Measurements from ENCODE around the gene CAMKMT. TPM values are rescaled to one million over a fixed set of nuclear protein-coding genes. Genes with fewer than 3 reads are reported as not detected.

The CAMKMT gene
- total RNA-seq, 2 experiments from 2014 or later: 12.1 to 14.1 TPM

GRCh38 chr2:44638649-44639048 lies 276.9 kb downstream of the CAMKMT start:
- POLR2A ChIA-PET: no interaction called here
- Mint-ChIP-seq H3K4me3 (no peak overlapping the region), H3K9me3 (no peaks in the 10 kb centered on the region)

DNA sequence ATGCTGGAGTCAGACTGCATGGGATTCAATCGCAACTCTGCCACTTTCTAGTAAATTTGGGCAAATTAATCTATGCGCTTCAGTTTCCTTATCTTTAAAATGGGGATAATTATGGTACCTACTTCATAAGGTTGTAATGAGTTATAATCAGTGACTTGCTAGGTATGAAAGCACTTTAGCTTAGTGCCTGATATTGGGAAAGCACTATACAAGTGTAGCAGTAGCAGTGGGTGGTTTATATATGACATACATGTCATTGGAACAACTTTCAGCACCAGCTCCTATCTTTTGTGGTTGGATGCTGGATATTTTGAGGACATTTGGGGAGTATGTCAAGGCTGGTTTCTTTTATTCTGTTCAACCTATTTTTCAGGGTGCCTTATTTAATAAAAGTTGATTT lies 277.7 kb downstream of the CAMKMT start:
- no peaks in the 10 kb centered on the region for H3K27me3 Mint-ChIP-seq
- H3K9me3 Mint-ChIP-seq: no peaks in the 10 kb centered on the region
- no peaks in the 10 kb centered on the region for H3K36me3 Mint-ChIP-seq (ENCODE audit: low read depth)
- no peak overlapping the region for H3K27ac Mint-ChIP-seq
- TF ChIP-seq, protein P1, sequence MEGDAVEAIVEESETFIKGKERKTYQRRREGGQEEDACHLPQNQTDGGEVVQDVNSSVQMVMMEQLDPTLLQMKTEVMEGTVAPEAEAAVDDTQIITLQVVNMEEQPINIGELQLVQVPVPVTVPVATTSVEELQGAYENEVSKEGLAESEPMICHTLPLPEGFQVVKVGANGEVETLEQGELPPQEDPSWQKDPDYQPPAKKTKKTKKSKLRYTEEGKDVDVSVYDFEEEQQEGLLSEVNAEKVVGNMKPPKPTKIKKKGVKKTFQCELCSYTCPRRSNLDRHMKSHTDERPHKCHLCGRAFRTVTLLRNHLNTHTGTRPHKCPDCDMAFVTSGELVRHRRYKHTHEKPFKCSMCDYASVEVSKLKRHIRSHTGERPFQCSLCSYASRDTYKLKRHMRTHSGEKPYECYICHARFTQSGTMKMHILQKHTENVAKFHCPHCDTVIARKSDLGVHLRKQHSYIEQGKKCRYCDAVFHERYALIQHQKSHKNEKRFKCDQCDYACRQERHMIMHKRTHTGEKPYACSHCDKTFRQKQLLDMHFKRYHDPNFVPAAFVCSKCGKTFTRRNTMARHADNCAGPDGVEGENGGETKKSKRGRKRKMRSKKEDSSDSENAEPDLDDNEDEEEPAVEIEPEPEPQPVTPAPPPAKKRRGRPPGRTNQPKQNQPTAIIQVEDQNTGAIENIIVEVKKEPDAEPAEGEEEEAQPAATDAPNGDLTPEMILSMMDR (IDR thresholded peaks at IDR 0.05): no peak
- ATAC-seq (no peak), DNase-seq (no peak)
- H3K4me3 Mint-ChIP-seq: no peak overlapping the region
- intact Hi-C loops (cut with micrococcal nuclease): no loop called here
- CTCF ChIA-PET: interaction anchor here (2.0 kb wide), 1 partner anchor 160 kb away, joined by 11 read pairs; no protein-coding TSS in a partner anchor
- POLR2A ChIA-PET: no interaction called here
- H3K4me1 Mint-ChIP-seq (ENCODE audit: low read depth): no peaks in the 10 kb centered on the region

More at GRCh38 chr2:44638649-44639048, 276.9 kb downstream of the CAMKMT start:
- TF ChIP-seq, protein P1 (IDR thresholded peaks at IDR 0.05): no peak
- CTCF ChIA-PET: interaction anchor here (2.0 kb wide), 1 partner anchor 159 kb away, joined by 11 read pairs; no protein-coding TSS in a partner anchor
- Mint-ChIP-seq H3K4me1 (ENCODE audit: low read depth) (peaks cover 6% of the 10 kb centered on the region), H3K36me3 (ENCODE audit: low read depth) (peaks cover 4% of the 10 kb centered on the region), H3K27me3 (no peaks in the 10 kb centered on the region), H3K27ac (no peak overlapping the region)
- no peak for DNase-seq
- no peak for ATAC-seq
- intact Hi-C loops (cut with micrococcal nuclease): no loop called here

DNA sequence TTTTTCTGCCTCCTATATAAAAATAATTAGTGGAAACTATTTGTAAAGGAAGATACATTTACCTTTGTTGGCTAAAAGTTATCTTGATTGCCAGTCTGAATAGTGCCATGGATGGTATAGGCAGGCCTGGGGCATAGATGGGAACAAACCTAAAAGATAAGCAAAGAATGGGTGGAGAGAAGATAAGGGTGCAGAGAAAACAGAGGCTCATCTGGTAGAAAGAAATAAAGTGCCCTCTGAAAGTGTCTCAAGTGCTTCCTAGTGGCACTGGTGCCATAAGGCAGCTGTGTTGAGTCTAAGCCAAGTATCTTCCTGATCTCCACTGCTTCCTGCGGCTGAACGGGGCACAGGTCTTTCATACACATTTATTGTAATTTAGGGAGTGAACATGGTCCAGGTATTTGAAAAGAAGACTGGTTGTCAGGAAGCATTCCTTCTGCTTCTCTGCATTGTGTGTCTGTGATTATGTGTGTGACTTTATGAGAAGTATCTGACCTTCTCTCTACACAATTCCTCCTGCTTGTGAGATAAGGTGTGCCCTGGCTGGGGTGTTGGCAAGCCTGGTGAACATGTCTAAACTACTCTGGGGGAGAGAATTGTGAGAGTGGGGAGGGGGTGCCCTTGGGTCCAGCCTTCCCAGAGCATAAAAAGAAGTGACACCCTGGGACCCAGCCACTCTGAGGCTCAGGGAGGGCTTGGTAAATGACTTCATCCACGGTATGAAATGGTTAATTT lies 280.5 kb downstream of the CAMKMT start:
- ChIA-PET POLR2A (interaction anchor here (0.6 kb wide), 1 partner anchor 96 kb away, joined by 3 read pairs; no protein-coding TSS in a partner anchor), CTCF (no interaction called here)
- TF ChIP-seq, protein P1 (IDR thresholded peaks at IDR 0.05): no peak
- Mint-ChIP-seq H3K4me3 (no peak overlapping the region), H3K9me3 (no peaks in the 10 kb centered on the region), H3K27me3 (no peaks in the 10 kb centered on the region), H3K27ac (no peak overlapping the region), H3K36me3 (ENCODE audit: low read depth) (no peaks in the 10 kb centered on the region), H3K4me1 (ENCODE audit: low read depth) (no peaks in the 10 kb centered on the region)
- ATAC-seq (no peak), DNase-seq (no peak)
- intact Hi-C loops (cut with micrococcal nuclease): no loop called here

- ATAC-seq (no peak), DNase-seq (no peak)
- H3K36me3 Mint-ChIP-seq (ENCODE audit: low read depth): no peaks in the 10 kb centered on the region
- no peak overlapping the region for H3K4me3 Mint-ChIP-seq
- CTCF ChIA-PET: interaction anchor here (1.1 kb wide), 1 partner anchor 11 kb away, joined by 3 read pairs; no protein-coding TSS in a partner anchor
- peaks cover 3% of the 10 kb centered on the region for H3K4me1 Mint-ChIP-seq (ENCODE audit: low read depth)
- POLR2A ChIA-PET: no interaction called here
- no peaks in the 10 kb centered on the region for H3K27me3 Mint-ChIP-seq
- H3K27ac Mint-ChIP-seq: no peak overlapping the region
- TF ChIP-seq, protein P1 (IDR thresholded peaks at IDR 0.05): no peak
- intact Hi-C loops (cut with micrococcal nuclease): no loop called here
- no peaks in the 10 kb centered on the region for H3K9me3 Mint-ChIP-seq
Observed at GRCh38 chr2:44645937-44646336, 284.2 kb downstream of the CAMKMT start.

- CTCF ChIA-PET: no interaction called here
- peaks cover 3% of the 10 kb centered on the region for H3K4me1 Mint-ChIP-seq (ENCODE audit: low read depth)
Observed at GRCh38 chr2:44649381-44649780, 287.6 kb downstream of the CAMKMT start.

More at GRCh38 chr2:44649381-44649780, 287.6 kb downstream of the CAMKMT start:
- H3K27ac Mint-ChIP-seq: no peak overlapping the region
- TF ChIP-seq, protein P1 (IDR thresholded peaks at IDR 0.05): no peak
- no peaks in the 10 kb centered on the region for H3K36me3 Mint-ChIP-seq (ENCODE audit: low read depth)
- no peaks in the 10 kb centered on the region for H3K9me3 Mint-ChIP-seq
- POLR2A ChIA-PET: no interaction called here
- no peak overlapping the region for H3K4me3 Mint-ChIP-seq
- DNase-seq (no peak), ATAC-seq (no peak)
- intact Hi-C loops (cut with micrococcal nuclease): no loop called here
- no peaks in the 10 kb centered on the region for H3K27me3 Mint-ChIP-seq

All from activated CD8-positive, alpha-beta T cell treated with anti-CD3 and anti-CD28 coated beads for 36 hours (primary cell).